PC-9 (cell line): ENCODE data around the gene KCNK10. TPM values are rescaled to one million over a fixed set of nuclear protein-coding genes. Genes with fewer than 3 reads are reported as not detected.

Experiments used
- BruUV-seq: library from RNA; stranded (reverse); fragments of 400-500 nt; replicated peaks from 2 replicates; lab custom pipeline; 2021; lab: Mats Ljungman, UMichigan
- CTCF ChIA-PET: fragments of 300-600 bp; sonication (Branson Sonifier 250); formaldehyde crosslinking; loops from one replicate; lab custom pipeline; 2022; ENCODE audit warnings: antibody characterized with exemption; lab: Charles Lee
- POLR2A ChIA-PET: fragments of 300-600 bp; sonication (Branson Sonifier 250); formaldehyde crosslinking; loops from one replicate; lab custom pipeline; 2022; ENCODE audit warnings: antibody characterized with exemption; ENCODE audit not compliant: unreplicated experiment; lab: Charles Lee
- DNase-seq, 2 experiments: peaks; one replicate each; pipeline versions ENCODE4 v3.0.0 to v3.0.0-alpha.2; 2015 to 2022; ENCODE audit warnings: mixed read lengths in 1 of 2
- H2AFZ ChIP-seq: fragments of 200-600 bp; sonication (generic); 2 replicates; pipeline ENCODE4 v1.8.1; 2017; ENCODE audit warnings: antibody characterized with exemption
- H3F3A ChIP-seq: fragments of 200-600 bp; sonication (generic); 2 replicates; pipeline ENCODE4 v1.8.1; 2017; ENCODE audit warnings: antibody characterized with exemption, mild to moderate bottlenecking, low read depth; ENCODE audit not compliant: insufficient read depth
- H3K27ac ChIP-seq: fragments of 200-600 bp; sonication (generic); 2 replicates; pipeline ENCODE4 v1.6.1; 2016; ENCODE audit warnings: mixed run types
- H3K27me3 ChIP-seq: fragments of 200-600 bp; sonication (generic); 2 replicates; pipeline ENCODE4 v1.6.1; 2016; ENCODE audit warnings: low read depth, mixed run types; ENCODE audit not compliant: insufficient read depth
- H3K36me3 ChIP-seq: fragments of 200-600 bp; sonication (generic); 2 replicates; pipeline ENCODE4 v1.6.1; 2016; ENCODE audit warnings: low read depth, mixed run types
- H3K4me1 ChIP-seq: fragments of 200-600 bp; sonication (generic); replicated peaks from 2 replicates; pipeline ENCODE4 v1.6.1; 2016; ENCODE audit warnings: mixed run types; ENCODE audit not compliant: insufficient read depth
- H3K4me2 ChIP-seq: fragments of 200-600 bp; sonication (generic); 2 replicates; pipeline ENCODE4 v1.6.1; 2017; ENCODE audit warnings: mixed run types
- H3K4me3 ChIP-seq: fragments of 200-600 bp; sonication (generic); 2 replicates; pipeline ENCODE4 v1.6.1; 2016; ENCODE audit warnings: mixed run types
- H3K79me2 ChIP-seq: fragments of 200-600 bp; sonication (generic); 2 replicates; pipeline ENCODE4 v1.6.1; 2017; ENCODE audit warnings: low read depth, mixed run types
- H3K9me2 ChIP-seq: fragments of 200-600 bp; sonication (generic); 2 replicates; pipeline ENCODE4 v1.8.1; 2017; ENCODE audit warnings: mild to moderate bottlenecking; ENCODE audit not compliant: insufficient read depth
- H3K9me3 ChIP-seq: fragments of 200-600 bp; sonication (generic); 2 replicates; pipeline ENCODE4 v1.8.1; 2016; ENCODE audit warnings: low read depth; ENCODE audit not compliant: insufficient read depth
- H4K20me1 ChIP-seq: fragments of 200-600 bp; sonication (generic); 2 replicates; pipeline ENCODE4 v1.8.1; 2017; ENCODE audit not compliant: insufficient read depth
- EZH2 ChIP-seq: fragments of 200-600 bp; sonication (generic); IDR thresholded peaks from 2 replicates; pipeline ENCODE4 v1.8.0; 2017; ENCODE audit warnings: antibody characterized with exemption, low read depth
- intact Hi-C: fragments of 100-400 bp; cut with micrococcal nuclease; formaldehyde crosslinking; loops from one replicate; pipeline ENCODE4 v1.10.0; 2022; ENCODE audit not compliant: unreplicated experiment
- total RNA-seq: library from RNA; stranded (reverse); gene quantifications from 2 replicates; pipeline ENCODE4 v1.2.3, GENCODE V29; 2021
- TF ChIP-seq, protein P1 (sequence below): fragments of 200-600 bp; sonication (generic); conservative IDR thresholded peaks from 2 replicates; pipeline ENCODE4 v1.6.1; 2017; ENCODE audit warnings: mixed run types, antibody characterized with exemption, mild to moderate bottlenecking, moderate library complexity

The KCNK10 gene
- total RNA-seq, 1 experiment from 2014 or later: not detected

DNA sequence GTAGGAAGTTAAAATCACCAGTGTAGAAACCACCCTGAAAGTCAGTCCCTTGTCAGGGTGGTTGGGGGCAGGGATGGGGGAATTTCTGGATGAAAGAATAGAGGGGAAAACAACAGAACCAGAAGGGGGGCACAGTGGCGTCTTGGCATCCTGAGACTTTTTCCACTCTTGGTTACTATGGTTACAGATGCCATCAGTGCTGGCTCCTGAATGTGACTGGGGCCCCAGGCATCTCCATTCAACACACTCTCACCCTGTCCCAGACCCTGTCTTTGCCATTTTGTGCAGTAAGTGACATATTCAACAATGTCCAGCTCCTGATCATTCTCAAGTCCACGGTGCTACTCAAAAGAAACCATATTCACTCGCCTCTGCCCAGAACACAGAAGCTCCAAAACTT is 11.3 kb downstream of the KCNK10 start:
- Histone ChIP-seq H4K20me1 (no peaks in the 10 kb centered on the region), H3K36me3 (no peaks in the 10 kb centered on the region), H3K4me3 (no peak overlapping the region), H3K9me2 (no peaks in the 10 kb centered on the region), H3K4me1 (no peaks in the 10 kb centered on the region), H3K27ac (no peak overlapping the region), H3K9me3 (no peaks in the 10 kb centered on the region), H3K4me2 (no peak overlapping the region), H3K27me3 (peaks cover 15% of the 10 kb centered on the region), H3F3A (no peaks in the 10 kb centered on the region), H2AFZ (no peak overlapping the region), H3K79me2 (no peaks in the 10 kb centered on the region)
- ChIA-PET CTCF (no interaction called here), POLR2A (no interaction called here)
- TF ChIP-seq, protein P1, sequence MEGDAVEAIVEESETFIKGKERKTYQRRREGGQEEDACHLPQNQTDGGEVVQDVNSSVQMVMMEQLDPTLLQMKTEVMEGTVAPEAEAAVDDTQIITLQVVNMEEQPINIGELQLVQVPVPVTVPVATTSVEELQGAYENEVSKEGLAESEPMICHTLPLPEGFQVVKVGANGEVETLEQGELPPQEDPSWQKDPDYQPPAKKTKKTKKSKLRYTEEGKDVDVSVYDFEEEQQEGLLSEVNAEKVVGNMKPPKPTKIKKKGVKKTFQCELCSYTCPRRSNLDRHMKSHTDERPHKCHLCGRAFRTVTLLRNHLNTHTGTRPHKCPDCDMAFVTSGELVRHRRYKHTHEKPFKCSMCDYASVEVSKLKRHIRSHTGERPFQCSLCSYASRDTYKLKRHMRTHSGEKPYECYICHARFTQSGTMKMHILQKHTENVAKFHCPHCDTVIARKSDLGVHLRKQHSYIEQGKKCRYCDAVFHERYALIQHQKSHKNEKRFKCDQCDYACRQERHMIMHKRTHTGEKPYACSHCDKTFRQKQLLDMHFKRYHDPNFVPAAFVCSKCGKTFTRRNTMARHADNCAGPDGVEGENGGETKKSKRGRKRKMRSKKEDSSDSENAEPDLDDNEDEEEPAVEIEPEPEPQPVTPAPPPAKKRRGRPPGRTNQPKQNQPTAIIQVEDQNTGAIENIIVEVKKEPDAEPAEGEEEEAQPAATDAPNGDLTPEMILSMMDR: no peak
- TF ChIP-seq EZH2: no peak
- intact Hi-C loops: no loop called here
- BruUV-seq: no TSS peak
- no peak for DNase-seq

DNA sequence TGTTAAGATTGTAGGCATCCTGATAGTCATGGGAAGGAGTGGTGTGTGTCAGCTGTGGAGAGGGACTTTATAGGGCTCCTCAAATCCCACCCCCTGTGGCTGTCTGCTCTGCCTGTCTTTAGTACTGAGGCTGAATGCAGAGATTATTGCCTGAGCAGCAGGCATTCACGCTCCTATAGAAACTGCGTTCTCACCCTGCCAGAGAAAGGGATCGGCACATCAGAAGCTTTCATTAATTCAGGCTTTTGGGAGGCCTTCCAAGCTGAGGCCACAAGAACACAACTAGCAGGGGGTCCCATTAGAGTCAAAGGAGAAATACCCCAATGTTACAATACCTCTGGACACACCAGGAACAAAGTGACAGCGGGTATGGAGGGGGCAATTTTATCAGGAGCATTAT is 12.6 kb downstream of the KCNK10 start:
- no peak for TF ChIP-seq EZH2
- TF ChIP-seq, protein P1: no peak
- intact Hi-C loops: no loop called here
- no peak overlapping the region for H3K4me3 ChIP-seq
- DNase-seq: no peak
- no peaks in the 10 kb centered on the region for H3K9me2 ChIP-seq
- no peaks in the 10 kb centered on the region for H3K36me3 ChIP-seq
- no peaks in the 10 kb centered on the region for H3K4me1 ChIP-seq
- ChIA-PET POLR2A (no interaction called here), CTCF (no interaction called here)
- H3K27ac ChIP-seq: no peak overlapping the region
- H4K20me1 ChIP-seq: no peaks in the 10 kb centered on the region
- no peaks in the 10 kb centered on the region for H3F3A ChIP-seq
- H3K9me3 ChIP-seq: no peaks in the 10 kb centered on the region
- H3K27me3 ChIP-seq: peaks cover 15% of the 10 kb centered on the region
- no peak overlapping the region for H2AFZ ChIP-seq
- BruUV-seq: no TSS peak
- H3K4me2 ChIP-seq: no peak overlapping the region
- H3K79me2 ChIP-seq: no peaks in the 10 kb centered on the region

DNA sequence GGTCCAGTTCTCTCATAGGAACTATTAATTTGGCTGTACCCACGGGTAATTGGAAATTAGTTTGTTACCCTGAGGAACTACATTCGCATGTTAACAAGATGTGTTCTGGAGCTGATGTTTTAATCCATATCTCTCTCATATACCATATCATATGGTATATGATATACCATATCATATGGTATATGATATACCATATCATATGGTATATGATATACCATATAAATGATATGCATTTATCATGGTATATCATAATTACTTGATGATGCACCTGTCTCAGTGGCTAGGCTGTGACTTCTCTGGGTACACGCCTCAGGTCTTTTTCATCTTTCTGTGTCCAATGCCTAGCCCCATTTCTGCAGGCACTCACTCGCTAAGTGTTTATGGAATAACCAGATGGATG is 13.0 kb downstream of the KCNK10 start:
- H4K20me1 ChIP-seq: no peaks in the 10 kb centered on the region
- H3K9me3 ChIP-seq: no peaks in the 10 kb centered on the region
- intact Hi-C loops: no loop called here
- POLR2A ChIA-PET: no interaction called here
- H3K4me3 ChIP-seq: no peak overlapping the region
- H3K9me2 ChIP-seq: no peaks in the 10 kb centered on the region
- H3K27me3 ChIP-seq: peaks cover 18% of the 10 kb centered on the region
- no peak for TF ChIP-seq EZH2
- TF ChIP-seq, protein P1: no peak
- no TSS peak for BruUV-seq
- no peak overlapping the region for H2AFZ ChIP-seq
- no peak for DNase-seq
- no peak overlapping the region for H3K27ac ChIP-seq
- no peak overlapping the region for H3K4me2 ChIP-seq
- H3K79me2 ChIP-seq: no peaks in the 10 kb centered on the region
- H3K4me1 ChIP-seq: no peaks in the 10 kb centered on the region
- no peaks in the 10 kb centered on the region for H3K36me3 ChIP-seq
- CTCF ChIA-PET: no interaction called here
- no peaks in the 10 kb centered on the region for H3F3A ChIP-seq
